ENCODE measurements around the gene RAP1B. TPM values are rescaled to one million over a fixed set of nuclear protein-coding genes. Genes with fewer than 3 reads are reported as not detected.

The RAP1B gene
- total RNA-seq, 4 donors from 2014 or later: 207 to 298 (median 244) TPM

- DNase-seq (ENCODE audit: low spot score): no peak
- no peak for ATAC-seq (ENCODE audit: low FRiP score)
- no peak for TF ChIP-seq CTCF (IDR thresholded peaks at IDR 0.05)
These were observed 3.5 kb downstream of the RAP1B start for GRCh38 chr12:68614105-68614679.

- no peak for TF ChIP-seq CTCF (IDR thresholded peaks at IDR 0.05)
- no peak for DNase-seq (ENCODE audit: low spot score)
- no peak for ATAC-seq (ENCODE audit: low FRiP score)
These were observed 4.1 kb downstream of the RAP1B start for GRCh38 chr12:68614769-68615168.

- no peak for TF ChIP-seq CTCF (IDR thresholded peaks at IDR 0.05)
- ATAC-seq (ENCODE audit: low FRiP score) (peak; percentile 52), DNase-seq (ENCODE audit: low spot score) (no peak)
These were observed 6.6 kb downstream of the RAP1B start for GRCh38 chr12:68617160-68617926.

GRCh38 chr12:68619541-68619940 is 8.8 kb downstream of the RAP1B start:
- TF ChIP-seq CTCF (IDR thresholded peaks at IDR 0.05): no peak
- ATAC-seq (ENCODE audit: low FRiP score) (no peak), DNase-seq (ENCODE audit: low spot score) (no peak)

GRCh38 chr12:68620519-68621471 is 10.1 kb downstream of the RAP1B start:
- DNase-seq (ENCODE audit: low spot score) (no peak), ATAC-seq (ENCODE audit: low FRiP score) (no peak)
- TF ChIP-seq CTCF (IDR thresholded peaks at IDR 0.05): no peak

- DNase-seq (ENCODE audit: low spot score): no peak
- TF ChIP-seq CTCF (IDR thresholded peaks at IDR 0.05): no peak
- no peak for ATAC-seq (ENCODE audit: low FRiP score)
These were observed 10.9 kb downstream of the RAP1B start for GRCh38 chr12:68621472-68622081.

All from omental fat pad (tissue), 4 donors.